ENCODE results near the gene PRKAR1A. TPM values are rescaled to one million over a fixed set of nuclear protein-coding genes. Genes with fewer than 3 reads are reported as not detected.

The PRKAR1A gene
- total RNA-seq, 1 donor from 2014 or later = 572 TPM

DNA sequence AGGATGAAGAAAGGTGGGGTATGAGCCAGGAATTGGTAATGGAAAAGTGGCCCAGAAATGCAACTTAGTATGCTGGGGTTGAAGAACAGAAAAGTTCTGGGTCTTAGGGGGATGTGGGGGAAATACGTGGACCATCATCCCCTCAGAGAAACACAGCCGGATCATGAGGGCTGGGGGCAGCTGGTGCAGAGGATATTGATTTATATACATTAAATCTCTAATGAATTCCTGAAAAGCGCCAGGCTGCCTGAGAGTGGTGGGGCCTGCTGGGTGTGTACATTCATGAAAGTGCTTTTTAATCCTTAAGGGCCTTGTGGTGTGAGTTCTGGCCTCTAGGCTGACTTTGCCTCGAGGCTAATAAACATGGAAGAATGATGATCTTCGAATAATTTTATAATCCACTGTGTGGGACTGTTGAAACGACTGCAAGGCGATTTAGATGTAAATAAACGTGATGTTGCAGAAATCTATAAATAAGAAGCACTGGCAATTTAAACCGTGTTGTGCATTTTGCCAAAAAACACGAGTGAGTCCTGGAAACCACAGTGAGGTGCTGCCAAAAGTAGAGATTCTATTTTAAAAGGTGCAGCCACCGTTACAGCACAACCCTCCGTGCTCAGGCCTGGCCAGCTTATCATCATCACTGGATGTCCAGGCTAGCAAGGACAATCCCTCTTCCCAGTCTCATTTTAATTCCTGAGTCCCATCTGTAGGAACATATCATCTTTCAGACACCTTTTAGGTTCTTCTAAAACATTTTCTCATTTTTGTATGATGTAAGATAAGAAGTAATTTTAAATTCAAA is 32.1 kb downstream of the PRKAR1A start:
- no peak for DNase-seq

DNA sequence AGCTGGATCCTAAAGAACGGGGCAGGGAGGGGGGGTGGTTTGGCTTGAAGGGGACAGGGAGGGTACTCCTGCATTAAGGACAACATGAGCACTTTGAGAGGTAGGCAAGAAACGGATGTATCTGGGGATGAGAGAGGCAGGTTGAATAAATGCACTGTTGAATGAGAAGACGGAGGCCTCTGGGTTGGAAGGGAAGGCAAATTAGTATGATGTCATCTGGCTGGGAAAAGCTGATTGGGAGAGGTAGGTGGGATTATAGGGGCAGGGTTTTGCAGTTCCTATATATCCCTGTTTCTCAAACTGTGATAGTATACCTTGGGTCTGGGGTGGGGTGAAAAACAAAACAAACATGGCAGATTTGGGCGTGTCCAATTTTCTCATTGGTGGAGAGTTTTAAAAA is 44.3 kb downstream of the PRKAR1A start:
- no peak for DNase-seq

DNA sequence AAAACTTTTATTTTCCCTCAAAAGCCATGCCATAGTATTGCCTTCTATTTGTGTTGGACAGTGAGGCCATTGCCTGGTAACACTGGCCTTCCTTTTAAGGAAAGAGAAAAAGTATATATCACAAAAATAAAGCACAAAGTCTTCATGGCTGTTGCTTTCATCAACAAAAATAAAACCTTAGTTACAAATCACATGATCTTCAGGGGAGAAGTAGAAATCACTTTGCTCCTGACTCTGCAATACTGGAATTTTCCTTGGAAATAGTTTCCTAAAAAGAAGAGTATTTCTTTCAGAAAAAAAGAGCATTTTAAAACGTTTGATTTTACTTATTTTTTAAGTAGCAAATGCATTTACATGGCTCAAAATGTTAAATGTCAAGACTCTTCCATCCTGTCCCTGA is 47.1 kb downstream of the PRKAR1A start:
- no peak for DNase-seq

DNA sequence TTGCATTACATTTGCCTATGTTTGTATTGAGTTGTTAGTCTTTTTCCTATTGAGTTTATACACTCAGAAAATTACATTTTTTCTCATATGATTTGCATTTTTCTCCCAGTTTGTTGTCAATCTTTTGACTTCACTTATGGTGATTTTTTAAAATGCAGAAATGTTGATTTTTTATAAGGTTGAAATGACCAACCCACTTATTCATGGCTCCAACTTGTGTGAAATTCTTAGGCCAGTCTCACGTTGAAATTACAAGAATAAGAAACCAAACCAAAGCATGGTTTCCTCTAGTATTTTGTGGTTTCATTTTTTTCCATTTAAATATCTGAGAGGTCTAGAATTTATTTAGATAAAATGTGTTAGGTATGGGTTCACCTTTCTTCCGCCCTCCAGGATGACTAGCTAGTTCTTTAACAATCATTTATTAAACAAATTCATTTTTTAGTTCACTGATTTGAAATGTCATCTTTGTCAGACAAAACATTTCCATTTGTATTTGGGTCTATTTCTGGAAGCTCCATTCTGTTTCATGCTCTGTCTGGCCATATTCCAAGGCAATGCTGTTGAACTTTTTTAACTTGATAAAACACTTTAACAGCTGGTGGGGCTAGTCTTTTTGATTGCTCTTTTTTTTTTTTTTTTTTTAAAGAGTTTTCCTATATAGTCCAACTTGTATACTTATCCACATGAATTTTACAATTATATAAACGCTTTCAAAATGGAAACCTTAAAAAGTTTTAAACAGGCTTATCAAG is 48.9 kb downstream of the PRKAR1A start:
- DNase-seq = no peak

DNA sequence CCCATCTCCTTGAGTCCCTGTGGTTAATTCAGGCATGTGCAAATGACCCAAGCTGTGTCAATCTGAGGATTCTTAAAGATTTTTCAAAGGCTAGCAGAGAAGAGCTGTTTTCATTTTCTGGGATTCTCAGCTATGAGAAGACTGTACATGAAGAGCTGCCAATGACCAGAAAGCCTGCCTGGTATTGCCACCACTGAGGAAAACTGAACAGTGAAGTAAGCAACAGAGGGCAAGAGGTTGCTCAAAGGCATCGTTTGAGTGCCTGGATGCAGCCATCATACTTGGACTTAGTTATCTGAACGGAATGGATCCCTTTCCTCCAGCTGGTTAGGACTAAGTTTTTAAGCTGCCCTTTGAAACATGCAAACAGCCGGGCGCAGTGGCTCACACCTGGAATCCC is 50.5 kb downstream of the PRKAR1A start:
- no peak for DNase-seq

DNA sequence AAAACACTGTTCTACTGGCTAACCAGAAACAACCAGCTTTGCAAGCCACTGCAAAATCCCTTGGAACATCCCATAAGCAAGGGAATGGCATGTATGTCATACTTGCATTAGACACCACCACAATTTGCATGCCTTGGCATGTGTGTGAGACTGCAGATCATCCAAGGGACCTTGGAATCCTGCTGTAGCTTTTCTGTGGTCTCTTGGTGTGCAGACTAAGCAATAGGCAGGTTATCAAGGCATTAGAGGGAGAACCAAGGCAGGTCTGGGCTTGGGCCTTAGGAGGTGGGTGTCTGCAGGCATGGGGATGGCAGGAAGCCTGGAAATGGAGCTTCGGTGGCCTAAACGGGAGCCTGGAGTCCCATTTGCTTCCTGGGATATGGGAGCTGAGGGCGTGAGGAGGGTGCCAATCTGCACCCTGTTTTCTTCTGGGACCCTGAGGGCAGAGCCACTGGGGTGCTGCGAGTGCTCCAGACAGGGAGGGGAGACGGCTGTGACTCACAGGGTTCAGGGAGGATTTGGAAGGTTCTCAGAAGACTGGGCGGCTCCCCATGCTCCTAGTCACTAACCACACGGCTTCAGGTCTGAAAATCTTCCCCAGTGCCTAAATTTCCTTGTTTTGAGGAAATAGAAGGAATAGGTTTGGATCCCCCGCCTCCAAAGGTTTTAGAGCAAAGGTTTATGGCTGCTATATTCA is 52.3 kb downstream of the PRKAR1A start:
- DNase-seq = no peak

DNA sequence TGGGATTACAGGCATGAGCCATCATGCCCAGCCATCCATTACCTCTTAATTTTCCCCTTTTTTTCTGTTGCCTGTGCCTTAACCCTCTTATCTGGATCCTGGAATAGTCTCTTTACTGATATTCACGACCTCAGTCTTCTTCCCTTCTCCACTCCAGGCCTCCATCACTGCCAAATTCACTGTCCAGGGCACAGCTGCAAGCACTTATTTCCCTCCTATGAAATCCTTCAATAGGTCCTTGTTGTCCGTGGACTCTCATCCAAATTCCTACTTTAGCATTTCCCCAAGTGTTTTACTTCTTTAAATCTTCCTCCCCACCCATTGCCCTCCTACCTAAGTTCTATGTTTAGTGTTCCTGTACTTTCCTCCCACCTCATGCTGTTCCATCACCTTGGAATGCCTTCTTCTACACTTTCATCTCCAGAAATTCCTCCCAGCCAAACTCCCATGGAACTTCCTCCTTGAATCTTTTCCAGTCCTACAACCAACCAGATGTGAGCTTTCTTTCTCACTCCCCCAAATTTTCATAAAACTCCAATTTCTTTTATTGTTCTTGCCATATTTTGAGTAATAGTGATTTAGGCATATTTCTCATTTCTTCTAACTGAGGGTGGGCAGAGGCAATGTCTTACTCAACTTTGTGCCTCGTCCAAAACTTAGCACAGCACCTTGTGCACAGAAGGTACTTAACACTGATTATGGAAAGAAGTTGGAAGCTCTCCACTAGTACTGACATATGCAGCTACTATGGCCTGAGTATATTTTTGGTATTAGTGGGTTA is 53.6 kb downstream of the PRKAR1A start:
- DNase-seq = no peak

DNA sequence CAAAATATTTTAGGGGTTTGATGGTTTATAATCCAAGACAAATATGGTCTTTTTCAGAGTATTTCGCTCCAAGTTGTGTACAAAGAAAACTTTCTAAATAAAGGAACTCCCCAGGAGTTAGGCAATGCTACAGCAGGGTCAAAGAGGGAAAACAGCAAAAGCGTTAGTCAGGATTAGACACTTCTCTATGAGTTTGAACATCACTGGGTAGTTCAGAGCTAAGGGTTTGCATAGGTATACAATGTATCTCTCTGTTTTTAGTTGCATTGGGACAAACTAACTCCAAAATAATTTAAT is 54.2 kb downstream of the PRKAR1A start:
- no peak for DNase-seq

DNA sequence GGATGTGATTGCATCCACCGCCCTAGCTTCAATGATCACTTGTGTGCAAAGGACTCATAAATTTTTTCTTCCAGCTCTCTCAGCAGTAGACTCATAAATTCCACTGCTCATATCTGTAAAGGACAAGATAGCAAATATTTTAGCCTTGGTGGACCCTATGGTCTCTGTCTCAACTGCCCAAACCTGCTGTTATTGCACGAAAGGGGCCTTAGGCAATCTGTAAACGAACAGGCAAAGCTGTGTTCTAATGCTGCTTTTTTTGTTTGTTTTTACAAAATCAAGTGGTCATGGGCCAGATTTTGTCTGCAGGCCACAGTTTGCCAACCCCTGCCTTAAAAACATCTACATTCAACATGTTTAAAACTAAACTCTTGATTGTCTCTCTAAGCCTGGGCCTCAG is 54.8 kb downstream of the PRKAR1A start:
- DNase-seq = no peak

DNA sequence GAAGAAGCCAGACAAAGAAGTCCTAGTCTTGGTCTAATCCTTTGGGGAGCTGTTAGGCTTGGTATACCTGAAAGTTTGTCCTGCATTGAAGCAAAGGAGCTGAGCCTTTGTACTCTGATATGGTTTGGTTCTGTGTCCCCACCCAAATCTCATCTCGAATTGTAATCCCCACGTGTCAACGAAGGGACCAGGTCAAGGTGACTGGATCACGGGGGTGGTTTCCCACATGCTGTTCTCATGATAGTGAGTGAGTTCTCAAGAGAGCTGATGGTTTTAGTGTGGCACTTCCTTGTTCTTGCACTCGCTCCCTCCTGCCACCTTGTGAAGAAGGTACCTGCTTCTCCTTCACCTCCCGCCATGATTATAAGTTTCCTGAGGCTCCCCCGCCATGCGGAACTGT is 55.4 kb downstream of the PRKAR1A start:
- no peak for DNase-seq

DNA sequence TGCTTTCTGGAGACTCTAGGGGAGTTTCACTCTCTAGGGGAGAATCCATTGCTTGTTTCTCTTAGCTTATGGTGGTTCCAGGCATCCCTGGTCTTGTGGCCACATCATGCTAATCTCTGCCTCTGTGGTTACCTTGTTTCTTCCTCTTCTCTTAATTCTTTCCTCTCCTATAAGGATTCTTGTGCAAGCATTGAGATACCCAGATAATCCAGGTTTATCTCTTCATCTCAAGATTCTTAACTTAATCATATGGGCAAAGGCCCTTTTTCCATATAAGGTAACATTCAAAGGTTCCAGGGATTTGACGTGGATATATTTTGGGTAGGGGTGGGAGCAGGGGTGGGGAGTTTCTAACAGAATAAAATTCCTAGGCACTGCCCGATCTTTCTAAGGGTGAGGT is 56.4 kb downstream of the PRKAR1A start:
- no peak for DNase-seq

DNA sequence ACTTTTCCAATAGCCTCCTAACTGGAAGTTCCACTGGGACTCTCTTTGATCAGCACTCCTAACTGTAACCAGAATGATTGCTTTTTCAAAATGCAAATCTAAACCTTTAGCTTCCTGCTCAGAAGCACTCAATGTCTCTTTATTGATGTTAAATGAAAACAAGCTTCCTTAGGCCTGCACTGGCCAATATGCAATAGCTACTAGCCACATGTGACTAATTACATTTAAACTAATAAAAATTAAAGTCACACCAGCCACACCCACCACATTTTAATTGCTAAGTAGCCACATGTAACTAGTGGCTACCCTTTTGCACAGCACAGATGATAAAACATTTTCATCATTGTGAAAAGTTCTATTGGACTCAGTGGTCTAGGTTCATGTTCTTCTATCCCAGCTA is 57.1 kb downstream of the PRKAR1A start:
- no peak for DNase-seq

DNA sequence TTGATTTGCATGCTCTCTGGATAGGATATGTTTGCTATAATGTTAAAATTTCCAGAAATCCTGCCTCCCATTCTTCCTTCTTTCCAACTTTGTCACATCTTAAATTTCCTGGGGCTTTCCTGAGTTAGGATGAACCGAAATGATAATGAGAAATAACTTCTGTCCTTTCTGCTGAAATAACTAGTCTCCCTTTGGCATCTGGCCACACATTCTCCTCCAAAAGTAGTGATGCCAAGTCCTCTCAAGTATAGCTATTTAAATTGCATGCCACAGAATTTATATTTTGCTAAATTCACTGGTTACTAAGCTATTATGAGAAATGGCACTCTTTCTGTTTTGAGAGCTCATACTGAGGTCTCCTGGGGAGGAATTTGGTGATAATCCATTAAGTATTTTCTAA is 58.3 kb downstream of the PRKAR1A start:
- no peak for DNase-seq

DNA sequence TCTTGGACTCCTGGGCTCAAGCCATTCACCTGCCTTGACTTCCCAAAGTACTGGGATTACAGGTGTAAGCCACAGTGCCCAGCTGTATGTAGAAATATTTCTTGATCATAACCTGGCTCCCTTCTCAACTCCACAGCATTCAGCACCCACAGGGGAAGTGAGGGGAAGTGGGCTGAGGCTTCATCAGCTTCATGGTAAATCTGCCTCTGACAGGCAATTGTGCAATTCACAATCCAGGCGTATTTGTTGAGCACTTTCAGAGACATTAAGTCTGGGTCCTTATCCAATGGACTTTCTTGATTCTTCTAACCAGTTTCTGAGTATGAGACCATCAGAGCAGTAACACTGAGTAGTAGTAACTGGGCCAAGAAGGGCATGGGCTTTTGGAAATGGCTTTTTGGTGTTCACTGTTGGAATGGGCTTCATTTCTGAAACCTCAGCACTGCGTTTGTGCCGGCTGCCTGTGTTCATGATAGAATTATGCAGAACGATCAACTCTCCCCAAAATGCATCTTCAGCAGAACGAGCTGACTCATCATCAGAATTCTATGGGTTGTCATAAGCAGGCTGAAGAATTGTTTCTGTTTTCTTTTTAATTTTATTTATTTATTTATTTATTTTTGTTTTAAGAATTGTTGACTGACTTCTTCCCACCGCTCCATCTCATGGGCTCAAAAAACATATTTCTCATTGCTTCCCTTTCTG is 60.1 kb downstream of the PRKAR1A start:
- no peak for DNase-seq

DNA sequence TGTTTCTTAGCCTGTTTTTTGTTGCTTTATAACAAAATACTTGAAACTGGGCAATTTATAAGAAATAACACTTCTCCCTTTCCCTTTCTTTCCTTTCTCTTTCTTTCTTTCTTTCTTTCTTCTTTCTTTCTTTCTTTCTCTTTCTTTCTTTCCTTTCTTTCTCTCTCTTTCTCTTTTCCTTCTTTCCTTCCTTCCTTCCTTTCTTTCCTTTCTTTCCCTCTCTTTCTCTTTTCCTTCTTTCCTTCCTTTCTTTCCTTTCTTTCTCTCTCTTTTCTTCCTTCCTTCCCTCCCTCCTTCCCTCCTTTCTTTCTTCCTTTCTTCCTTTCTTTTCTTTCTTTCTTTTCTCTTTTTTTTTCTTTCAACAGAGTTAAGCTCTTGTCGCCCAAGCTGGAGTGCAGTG is 61.1 kb downstream of the PRKAR1A start:
- DNase-seq = no peak

DNA sequence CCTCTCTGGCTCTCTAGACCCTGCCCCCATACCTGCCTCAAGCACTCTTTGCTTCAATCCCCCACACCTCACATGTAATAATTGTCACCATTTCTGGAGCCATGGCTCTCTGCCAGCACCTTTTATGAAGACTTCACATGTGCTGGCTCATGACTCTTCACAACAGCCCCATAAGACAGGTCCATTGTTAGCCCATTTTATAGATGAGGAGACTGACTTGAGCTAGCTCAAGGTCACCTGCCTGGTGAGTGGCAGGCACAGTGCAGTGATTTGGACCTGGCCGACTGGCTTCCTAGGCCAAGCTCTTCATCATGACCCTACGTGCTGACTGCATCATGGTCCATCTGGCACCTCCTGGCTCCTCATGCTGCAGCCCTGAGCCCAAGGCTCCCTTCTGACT is 63.9 kb downstream of the PRKAR1A start:
- no peak for DNase-seq

DNA sequence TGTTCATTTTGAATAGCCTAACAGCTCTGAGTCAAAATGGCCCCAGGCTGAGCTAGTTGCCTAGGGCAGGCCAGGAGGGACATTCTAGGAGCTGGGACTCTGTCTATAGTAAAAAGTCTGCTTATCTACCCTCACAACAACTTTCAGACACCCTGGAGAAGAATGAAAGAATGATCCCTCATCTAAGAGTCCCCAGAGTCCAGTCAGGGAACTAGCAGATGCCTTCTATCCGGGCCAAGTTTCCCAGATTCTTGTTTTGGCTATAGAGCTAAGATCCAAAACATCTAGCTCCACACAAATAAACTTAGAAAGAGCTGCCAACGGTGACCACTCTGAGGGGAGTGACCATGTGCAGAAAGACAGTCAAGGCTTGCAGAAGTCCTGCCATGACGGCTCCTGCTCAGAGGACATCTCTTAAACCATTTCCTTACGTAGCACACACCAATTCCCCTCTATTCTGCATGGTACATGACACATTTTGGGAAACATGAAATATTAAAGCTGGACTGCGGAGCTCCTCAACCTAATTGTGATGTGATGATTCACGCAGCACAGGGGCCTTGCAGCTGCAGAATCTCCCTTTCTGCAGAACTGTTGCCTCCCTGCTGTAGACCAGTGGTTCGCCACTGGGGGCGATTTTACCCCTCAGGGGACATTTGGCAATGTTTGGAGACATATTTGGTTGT is 64.7 kb downstream of the PRKAR1A start:
- DNase-seq = no peak

DNA sequence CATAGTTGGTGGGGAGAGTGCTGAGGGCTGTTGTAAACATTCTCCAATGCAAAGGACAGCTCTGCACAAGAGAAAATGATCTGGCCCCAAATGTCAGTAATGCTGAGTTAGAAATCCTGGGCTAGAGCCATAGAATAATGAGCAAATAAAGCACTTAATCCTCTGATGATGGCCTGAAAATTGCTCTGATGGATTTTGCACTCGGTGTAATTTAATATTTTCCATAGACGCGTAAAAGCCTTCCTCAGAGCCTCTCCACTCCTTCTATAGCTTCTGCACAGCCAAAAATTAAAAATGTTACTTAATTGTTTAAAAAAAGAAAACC is 65.2 kb downstream of the PRKAR1A start:
- DNase-seq = no peak

DNA sequence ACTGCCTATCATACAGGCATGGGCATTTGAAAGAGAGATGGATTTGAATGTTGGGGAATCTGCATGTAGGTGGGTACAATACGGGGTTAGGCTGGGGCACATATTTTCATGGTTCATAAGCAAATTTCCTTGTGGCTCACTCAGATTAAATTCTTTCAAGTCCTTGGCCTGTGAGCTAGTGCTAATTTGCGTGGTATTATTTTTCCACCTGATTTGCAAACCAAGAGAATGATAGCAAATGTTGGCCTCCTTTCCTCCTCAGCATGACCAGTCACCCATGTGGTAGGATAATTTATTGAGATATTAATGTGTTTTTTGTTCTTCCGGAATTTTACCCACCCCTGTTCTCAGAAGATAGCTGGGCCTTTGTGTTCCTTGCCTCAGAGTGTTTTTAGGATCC is 66.0 kb downstream of the PRKAR1A start:
- no peak for DNase-seq

DNA sequence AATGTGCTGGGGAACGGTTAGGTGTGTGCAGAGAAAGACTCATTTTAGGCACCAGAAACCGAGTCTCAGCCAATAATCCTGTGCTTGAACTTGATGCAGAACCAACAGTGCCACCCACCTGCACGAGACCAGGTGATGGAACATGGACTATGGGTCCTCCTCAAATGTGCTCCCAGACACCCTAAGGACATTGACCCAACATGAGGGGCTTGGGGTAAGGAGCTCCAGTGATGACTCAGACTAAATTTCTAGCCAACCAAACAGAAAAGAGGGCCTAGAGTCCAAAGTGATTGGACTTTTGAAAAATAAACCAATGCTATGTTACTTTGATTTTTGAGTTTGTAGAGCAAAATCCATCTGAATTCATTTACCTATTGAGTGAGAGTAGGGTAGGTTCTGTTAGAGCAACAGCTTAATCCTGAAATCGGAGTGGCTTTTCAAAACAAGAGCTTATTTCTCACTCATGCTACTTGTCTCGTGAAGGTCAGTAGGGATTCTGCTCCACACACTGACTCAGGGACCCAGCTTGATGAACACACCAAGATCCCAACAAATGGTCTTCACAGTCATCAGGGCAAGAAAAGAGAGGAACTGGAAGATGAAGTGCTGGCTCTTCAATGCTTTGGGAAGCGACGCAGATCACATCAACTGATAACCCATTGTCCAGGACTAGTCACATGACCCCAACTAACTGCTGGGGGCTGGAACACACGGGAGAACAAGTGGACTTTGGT is 67.1 kb downstream of the PRKAR1A start:
- no peak for DNase-seq

DNA sequence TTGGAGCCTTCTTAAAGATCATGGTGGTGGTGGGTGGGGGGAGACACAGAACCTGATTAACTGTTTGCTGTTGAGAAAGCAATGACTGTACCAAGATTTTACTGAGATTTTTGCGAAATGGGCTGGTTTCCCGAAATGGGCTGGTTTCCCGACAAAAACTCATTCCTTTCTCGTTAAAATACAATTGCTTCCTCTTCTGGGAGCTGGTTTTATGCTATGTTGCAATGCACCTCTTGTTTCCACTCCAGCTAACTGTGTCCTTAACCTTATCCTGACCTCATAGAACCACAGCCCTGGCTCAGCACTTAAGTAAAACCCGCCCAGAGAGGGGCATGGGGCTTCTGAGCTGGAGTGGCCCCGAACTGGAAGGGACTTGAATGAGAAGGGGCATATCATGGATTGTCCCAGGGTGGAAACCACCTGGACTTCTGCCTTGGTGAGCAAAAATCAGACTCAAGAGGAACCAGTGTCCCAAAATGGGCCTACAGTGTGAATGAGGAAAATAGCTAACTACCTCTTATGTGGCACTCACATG is 68.1 kb downstream of the PRKAR1A start:
- no peak for DNase-seq

Data from dermis blood vessel endothelial cell (primary cell).